Measurements from ENCODE around the gene HPCAL4.

DNA sequence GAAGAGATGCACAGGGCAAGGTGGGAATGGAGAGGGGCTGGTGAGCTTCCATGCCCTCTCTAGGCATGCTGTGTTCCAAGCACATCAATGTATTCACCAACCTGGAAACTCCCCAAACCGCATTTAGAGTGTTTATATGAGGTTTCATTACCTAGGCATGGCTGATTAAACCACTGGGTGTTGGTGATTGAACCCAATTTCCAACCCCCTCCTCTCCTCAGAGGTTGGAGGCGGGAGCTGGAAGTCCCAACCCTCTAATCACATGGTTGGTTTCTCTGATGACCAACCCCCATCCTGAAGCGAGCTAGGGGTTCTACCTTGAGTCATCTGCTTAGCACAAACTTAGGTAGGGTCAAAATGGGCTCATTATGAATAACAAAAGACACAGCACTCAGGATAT, 44.5 kb upstream of the HPCAL4 start:
- no peak for TF ChIP-seq CTCF (IDR thresholded peaks at IDR 0.05; ENCODE audit: insufficient read depth, low read depth, low read length)
- TF ChIP-seq EZH2 (IDR thresholded peaks at IDR 0.05; ENCODE audit: insufficient read depth, low read length): no peak

All from astrocyte (in vitro differentiated cells and primary cell).